BLaER1 treated with 17β-estradiol and CSF1 and Interleukin-3, amounts not matched to agents 10 nM and 100 nM (cell line): ENCODE measurements around the gene MTR.

Source experiments
- H3K27ac ChIP-seq, 11 experiments: shearing (Covaris generic); formaldehyde crosslinking; 2 replicates each; pipeline ENCODE4 v1.8.1; 2022
- H3K27me3 ChIP-seq, 11 experiments: shearing (Covaris generic); formaldehyde crosslinking; 2 replicates each; pipeline ENCODE4 v1.8.1; 2022
- H3K36me3 ChIP-seq, 11 experiments: shearing (Covaris generic); formaldehyde crosslinking; 2 replicates each; pipeline ENCODE4 v1.8.1; 2022
- H3K4me1 ChIP-seq, 10 experiments: shearing (Covaris generic); formaldehyde crosslinking; 2 replicates each; pipeline ENCODE4 v1.8.1; 2022
- H3K4me2 ChIP-seq, 11 experiments: shearing (Covaris generic); formaldehyde crosslinking; 2 replicates each; pipeline ENCODE4 v1.8.1; 2022
- H3K4me3 ChIP-seq, 10 experiments: shearing (Covaris generic); formaldehyde crosslinking; 2 replicates each; pipeline ENCODE4 v1.8.1; 2022
- H3K9ac ChIP-seq, 11 experiments: shearing (Covaris generic); formaldehyde crosslinking; 2 replicates each; pipeline ENCODE4 v1.8.1; 2022
- H3K9me3 ChIP-seq, 11 experiments: shearing (Covaris generic); formaldehyde crosslinking; replicated peaks in 1 of 11; 2 replicates each; pipeline ENCODE4 v1.8.1; 2022
- H4K20me1 ChIP-seq, 11 experiments: shearing (Covaris generic); formaldehyde crosslinking; 2 replicates each; pipeline ENCODE4 v1.8.1; 2022
- Cebpa-rat ChIP-seq, 11 experiments: shearing (Covaris generic); IDR thresholded peaks; 2 replicates each; pipeline ENCODE4 v1.8.1; 2022

The MTR gene

GRCh38 chr1:236870721-236871120 is 75.6 kb downstream of the MTR start:
- no peaks in the 10 kb centered on the region for H4K20me1 ChIP-seq
- peak overlapping the region in 7 of 11 experiments; percentile 5 to 71 (median 65); a peak in 12 of 22 replicates for H3K27ac ChIP-seq
- no peaks in the 10 kb centered on the region for H3K27me3 ChIP-seq
- H3K9ac ChIP-seq: peak overlapping the region in 3 of 11 experiments; percentile 7 to 49 (median 36); a peak in 4 of 22 replicates
- H3K36me3 ChIP-seq: peaks cover 59 to 99% (median 90%) of the 10 kb centered on the region in 11 experiments
- H3K4me3 ChIP-seq: no peak overlapping the region
- peak overlapping the region in 6 of 11 experiments; percentile 16 to 75 (median 64); a peak in 12 of 22 replicates for H3K4me2 ChIP-seq
- peak in 10 of 11 experiments; percentile 11 to 90 (median 80); a peak in 18 of 22 replicates for TF ChIP-seq Cebpa-rat (IDR thresholded peaks at IDR 0.05)
- H3K9me3 ChIP-seq: peaks cover 0 to 23% (median 15%) of the 10 kb centered on the region in 11 experiments; a peak in 18 of 22 replicates
- peaks cover 0 to 31% (median 17%) of the 10 kb centered on the region in 10 experiments; a peak in 12 of 20 replicates for H3K4me1 ChIP-seq

GRCh38 chr1:236872075-236872666 is 77.1 kb downstream of the MTR start:
- H4K20me1 ChIP-seq: peaks cover 0 to 4% (median 0%) of the 10 kb centered on the region in 11 experiments; a peak in 1 of 22 replicates
- peaks cover 59 to 99% (median 90%) of the 10 kb centered on the region in 11 experiments for H3K36me3 ChIP-seq
- H3K27ac ChIP-seq: 0 out of 22 replicates have a peak overlapping the region, but pooled peaks of 1 of the 11 experiments have one; percentile 12
- no peak overlapping the region for H3K4me2 ChIP-seq
- H3K9me3 ChIP-seq: peaks cover 0 to 8% (median 2%) of the 10 kb centered on the region in 11 experiments; a peak in 12 of 22 replicates
- H3K27me3 ChIP-seq: no peaks in the 10 kb centered on the region
- H3K4me1 ChIP-seq: peaks cover 0 to 31% (median 17%) of the 10 kb centered on the region in 10 experiments; a peak in 12 of 20 replicates
- no peak overlapping the region for H3K9ac ChIP-seq
- TF ChIP-seq Cebpa-rat (IDR thresholded peaks at IDR 0.05): no peak
- H3K4me3 ChIP-seq: no peak overlapping the region

GRCh38 chr1:236875975-236876374 is 80.9 kb downstream of the MTR start:
- peaks cover 0 to 12% (median 2%) of the 10 kb centered on the region in 10 experiments; a peak in 11 of 20 replicates for H3K4me1 ChIP-seq
- no peaks in the 10 kb centered on the region for H3K9me3 ChIP-seq
- H3K9ac ChIP-seq: no peak overlapping the region
- H3K4me2 ChIP-seq: no peak overlapping the region
- no peaks in the 10 kb centered on the region for H3K27me3 ChIP-seq
- H3K4me3 ChIP-seq: no peak overlapping the region
- no peak for TF ChIP-seq Cebpa-rat (IDR thresholded peaks at IDR 0.05)
- H3K36me3 ChIP-seq: peaks cover 75 to 100% (median 92%) of the 10 kb centered on the region in 11 experiments
- peaks cover 0 to 8% (median 0%) of the 10 kb centered on the region in 11 experiments; a peak in 1 of 22 replicates for H4K20me1 ChIP-seq
- H3K27ac ChIP-seq: no peak overlapping the region

GRCh38 chr1:236877661-236878060 is 82.6 kb downstream of the MTR start:
- Histone ChIP-seq H3K4me3 (no peak overlapping the region), H3K36me3 (peaks cover 82 to 100% (median 92%) of the 10 kb centered on the region in 11 experiments), H4K20me1 (peaks cover 0 to 8% (median 0%) of the 10 kb centered on the region in 11 experiments; a peak in 1 of 22 replicates), H3K4me2 (no peak overlapping the region), H3K4me1 (no peaks in the 10 kb centered on the region), H3K27ac (no peak overlapping the region), H3K9ac (no peak overlapping the region), H3K27me3 (no peaks in the 10 kb centered on the region), H3K9me3 (no peaks in the 10 kb centered on the region)
- no peak for TF ChIP-seq Cebpa-rat (IDR thresholded peaks at IDR 0.05)

GRCh38 chr1:236880209-236880608 is 85.1 kb downstream of the MTR start:
- Histone ChIP-seq H3K4me2 (no peak overlapping the region), H3K9me3 (no peaks in the 10 kb centered on the region), H4K20me1 (peaks cover 0 to 8% (median 0%) of the 10 kb centered on the region in 11 experiments; a peak in 1 of 22 replicates), H3K4me1 (no peaks in the 10 kb centered on the region), H3K36me3 (peaks cover 71 to 100% (median 84%) of the 10 kb centered on the region in 11 experiments), H3K4me3 (no peak overlapping the region), H3K9ac (no peak overlapping the region), H3K27me3 (no peaks in the 10 kb centered on the region), H3K27ac (no peak overlapping the region)
- TF ChIP-seq Cebpa-rat (IDR thresholded peaks at IDR 0.05): no peak

GRCh38 chr1:236882678-236883077 is 87.6 kb downstream of the MTR start:
- Histone ChIP-seq H3K27me3 (no peaks in the 10 kb centered on the region), H3K9me3 (no peaks in the 10 kb centered on the region), H3K9ac (no peak overlapping the region), H3K36me3 (peaks cover 71 to 100% (median 85%) of the 10 kb centered on the region in 11 experiments), H3K4me3 (no peak overlapping the region), H4K20me1 (no peaks in the 10 kb centered on the region), H3K4me2 (no peak overlapping the region), H3K4me1 (no peaks in the 10 kb centered on the region), H3K27ac (no peak overlapping the region)
- no peak for TF ChIP-seq Cebpa-rat (IDR thresholded peaks at IDR 0.05)

GRCh38 chr1:236886199-236886598 is 91.1 kb downstream of the MTR start:
- TF ChIP-seq Cebpa-rat (IDR thresholded peaks at IDR 0.05): no peak
- no peak overlapping the region for H3K27ac ChIP-seq
- peaks cover 76 to 100% (median 89%) of the 10 kb centered on the region in 11 experiments for H3K36me3 ChIP-seq
- H3K4me3 ChIP-seq: no peak overlapping the region
- H3K9ac ChIP-seq: no peak overlapping the region
- H3K27me3 ChIP-seq: no peaks in the 10 kb centered on the region
- H3K4me1 ChIP-seq: no peaks in the 10 kb centered on the region
- H4K20me1 ChIP-seq: no peaks in the 10 kb centered on the region; a peak in 3 of 22 replicates
- no peaks in the 10 kb centered on the region for H3K9me3 ChIP-seq
- H3K4me2 ChIP-seq: no peak overlapping the region

GRCh38 chr1:236887081-236887480 is 92.0 kb downstream of the MTR start:
- Histone ChIP-seq H3K36me3 (peaks cover 76 to 100% (median 91%) of the 10 kb centered on the region in 11 experiments), H3K4me2 (no peak overlapping the region), H4K20me1 (no peaks in the 10 kb centered on the region; a peak in 3 of 22 replicates), H3K9ac (no peak overlapping the region), H3K27ac (no peak overlapping the region), H3K4me1 (no peaks in the 10 kb centered on the region), H3K27me3 (no peaks in the 10 kb centered on the region), H3K4me3 (no peak overlapping the region), H3K9me3 (no peaks in the 10 kb centered on the region)
- no peak for TF ChIP-seq Cebpa-rat (IDR thresholded peaks at IDR 0.05)

- Histone ChIP-seq H4K20me1 (no peaks in the 10 kb centered on the region; a peak in 3 of 22 replicates), H3K4me1 (no peaks in the 10 kb centered on the region), H3K4me2 (no peak overlapping the region), H3K4me3 (no peak overlapping the region), H3K36me3 (peaks cover 85 to 100% (median 97%) of the 10 kb centered on the region in 11 experiments), H3K27me3 (no peaks in the 10 kb centered on the region), H3K27ac (no peak overlapping the region), H3K9ac (no peak overlapping the region), H3K9me3 (no peaks in the 10 kb centered on the region)
- no peak for TF ChIP-seq Cebpa-rat (IDR thresholded peaks at IDR 0.05)
Observed at GRCh38 chr1:236888126-236888525, 93.0 kb downstream of the MTR start.
